Measurements from ENCODE around the gene TEX36. TPM values are rescaled to one million over a fixed set of nuclear protein-coding genes. Genes with fewer than 3 reads are reported as not detected.
"Not testable (repeated sequence)": the region's sequence is repeated elsewhere in the genome, so short reads cannot be mapped to it uniquely, and the experiment has no call there.

Gene TEX36
- total and polyA plus RNA-seq, 2 donors (not counting 1 experiment from before 2014, with no cell fraction given) = not detected

DNA sequence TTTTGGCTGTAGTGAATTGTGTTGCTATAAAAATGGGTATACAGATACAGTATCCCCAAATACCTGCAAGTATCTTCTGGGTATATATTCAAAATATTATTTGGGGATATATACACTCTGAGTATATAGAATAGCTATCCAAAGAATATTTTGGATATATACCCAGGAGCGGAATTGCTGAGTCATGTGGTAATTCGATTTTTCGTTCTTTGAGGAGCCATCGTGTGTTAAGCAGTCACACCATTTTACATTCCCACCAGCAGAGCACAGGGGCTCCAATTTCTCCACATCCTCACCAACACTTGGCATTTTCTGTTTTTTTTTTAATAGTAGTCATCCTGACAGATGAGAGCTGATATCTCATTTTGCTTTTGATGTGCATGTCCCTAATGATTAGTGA is 61.9 kb downstream of the TEX36 start:
- H3K4me3 ChIP-seq (replicated peaks in 1 of 4; ENCODE audit: control extremely low read depth in 1 of 4, insufficient read depth in 1 of 4, low read depth in 3 of 4, low read length in 4 of 4) = no peak overlapping the region
- no peaks in the 10 kb centered on the region for H3K27me3 ChIP-seq (ENCODE audit: control insufficient read depth, insufficient read depth, low read length)
- no peaks in the 10 kb centered on the region for H4K20me1 ChIP-seq (ENCODE audit: control insufficient read depth, extremely low read depth, insufficient read depth, low read length)
- H3K9me3 ChIP-seq (ENCODE audit: control insufficient read depth, insufficient read depth, low read depth, low read length) = no peaks in the 10 kb centered on the region
- DNase-seq (ENCODE audit: low read depth in 2 of 2) = no peak
- no peak overlapping the region for H2AFZ ChIP-seq (ENCODE audit: low read length)
- H3K4me2 ChIP-seq (ENCODE audit: extremely low read depth, insufficient read depth, low read length) = no peak overlapping the region
- no peak overlapping the region for H3K9ac ChIP-seq (ENCODE audit: insufficient read depth, low read length)
- H3K27ac ChIP-seq (ENCODE audit: insufficient read depth, low read length) = no peak overlapping the region
- H3K79me2 ChIP-seq (ENCODE audit: control insufficient read depth, insufficient read depth, low read length) = no peaks in the 10 kb centered on the region
- H3K36me3 ChIP-seq (ENCODE audit: control insufficient read depth, insufficient read depth, low read length) = no peaks in the 10 kb centered on the region
- no peak for TF ChIP-seq EZH2 (IDR thresholded peaks at IDR 0.05; ENCODE audit: low read length, missing control alignments)
- no peak for TF ChIP-seq CTCF (conservative IDR thresholded peaks at IDR 0.05 in 1 of 2, IDR thresholded peaks at IDR 0.05 in 1 of 2; ENCODE audit: low read depth in 1 of 2, low read length in 2 of 2)
- H3K4me1 ChIP-seq (ENCODE audit: control insufficient read depth, extremely low read depth, insufficient read depth, low read length) = no peaks in the 10 kb centered on the region

DNA sequence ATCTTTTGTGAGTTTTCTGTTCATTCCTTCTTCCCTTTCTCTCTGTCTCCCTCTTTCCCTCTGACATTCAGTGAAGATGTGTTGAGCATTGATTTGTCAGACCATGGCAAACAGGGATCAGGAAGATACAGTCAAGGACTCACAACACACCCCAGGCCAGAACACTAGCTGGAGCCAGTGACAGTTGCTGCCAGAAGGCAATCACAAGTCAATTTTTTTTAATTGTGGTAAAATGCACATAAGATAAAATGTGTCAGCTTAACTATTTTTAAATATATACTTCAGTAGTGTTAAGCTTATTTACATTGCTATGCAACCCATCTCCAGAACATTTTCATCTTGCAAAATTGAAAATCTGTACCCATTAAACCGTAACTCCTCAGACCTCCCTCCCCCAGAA is 62.6 kb downstream of the TEX36 start:
- H3K9me3 ChIP-seq (ENCODE audit: control insufficient read depth, insufficient read depth, low read depth, low read length) = no peaks in the 10 kb centered on the region
- no peak overlapping the region for H3K4me3 ChIP-seq (replicated peaks in 1 of 4; ENCODE audit: control extremely low read depth in 1 of 4, insufficient read depth in 1 of 4, low read depth in 3 of 4, low read length in 4 of 4)
- no peaks in the 10 kb centered on the region for H3K4me1 ChIP-seq (ENCODE audit: control insufficient read depth, extremely low read depth, insufficient read depth, low read length)
- H3K9ac ChIP-seq (ENCODE audit: insufficient read depth, low read length) = no peak overlapping the region
- no peaks in the 10 kb centered on the region for H3K79me2 ChIP-seq (ENCODE audit: control insufficient read depth, insufficient read depth, low read length)
- H3K27me3 ChIP-seq (ENCODE audit: control insufficient read depth, insufficient read depth, low read length) = no peaks in the 10 kb centered on the region
- H3K4me2 ChIP-seq (ENCODE audit: extremely low read depth, insufficient read depth, low read length) = no peak overlapping the region
- no peak overlapping the region for H3K27ac ChIP-seq (ENCODE audit: insufficient read depth, low read length)
- no peaks in the 10 kb centered on the region for H3K36me3 ChIP-seq (ENCODE audit: control insufficient read depth, insufficient read depth, low read length)
- H4K20me1 ChIP-seq (ENCODE audit: control insufficient read depth, extremely low read depth, insufficient read depth, low read length) = no peaks in the 10 kb centered on the region
- TF ChIP-seq EZH2 (IDR thresholded peaks at IDR 0.05; ENCODE audit: low read length, missing control alignments) (no peak), CTCF (conservative IDR thresholded peaks at IDR 0.05 in 1 of 2, IDR thresholded peaks at IDR 0.05 in 1 of 2; ENCODE audit: low read depth in 1 of 2, low read length in 2 of 2) (no peak)
- DNase-seq (ENCODE audit: low read depth in 2 of 2) = no peak
- no peak overlapping the region for H2AFZ ChIP-seq (ENCODE audit: low read length)

- not testable (repeated sequence) for H3K4me2 ChIP-seq (ENCODE audit: extremely low read depth, insufficient read depth, low read length); H3K27me3 ChIP-seq (ENCODE audit: control insufficient read depth, insufficient read depth, low read length); H3K4me3 ChIP-seq (replicated peaks in 1 of 4; ENCODE audit: control extremely low read depth in 1 of 4, insufficient read depth in 1 of 4, low read depth in 3 of 4, low read length in 4 of 4); H3K9me3 ChIP-seq (ENCODE audit: control insufficient read depth, insufficient read depth, low read depth, low read length); H3K36me3 ChIP-seq (ENCODE audit: control insufficient read depth, insufficient read depth, low read length); H3K4me1 ChIP-seq (ENCODE audit: control insufficient read depth, extremely low read depth, insufficient read depth, low read length); H3K79me2 ChIP-seq (ENCODE audit: control insufficient read depth, insufficient read depth, low read length); H2AFZ ChIP-seq (ENCODE audit: low read length); DNase-seq (ENCODE audit: low read depth in 2 of 2); H3K9ac ChIP-seq (ENCODE audit: insufficient read depth, low read length); H4K20me1 ChIP-seq (ENCODE audit: control insufficient read depth, extremely low read depth, insufficient read depth, low read length); H3K27ac ChIP-seq (ENCODE audit: insufficient read depth, low read length)
Observed at GRCh38 chr10:125613062-125613461, 69.9 kb downstream of the TEX36 start.
